GM18526 (cell line): ENCODE data around the gene ITGA3.

Experiments used
- POLR2A ChIP-seq: IDR thresholded peaks from 3 replicates; pipeline ENCODE4 v1.6.1; 2011; ENCODE audit not compliant: insufficient read length; ENCODE audit errors: extremely low read depth

ITGA3 gene

DNA sequence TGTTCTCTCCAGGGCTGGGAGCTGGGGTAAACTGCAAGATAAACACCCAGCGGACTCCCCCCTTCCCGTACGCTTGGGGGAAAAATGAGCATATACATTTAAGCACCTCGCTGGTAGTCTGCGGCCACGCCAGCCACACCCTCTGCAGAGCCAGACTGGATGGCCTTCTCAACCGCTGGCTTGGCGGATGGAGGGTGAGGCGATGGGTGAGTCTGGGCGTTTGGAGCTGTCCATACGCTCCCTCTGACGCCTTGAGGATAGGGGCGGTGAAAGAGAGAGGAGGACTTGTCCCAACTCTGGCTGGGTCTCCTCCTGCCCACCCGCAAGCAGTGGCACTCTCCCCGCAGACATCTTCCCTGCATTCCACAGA lies 1.0 kb downstream of the ITGA3 start:
- TF ChIP-seq POLR2A = no peak

DNA sequence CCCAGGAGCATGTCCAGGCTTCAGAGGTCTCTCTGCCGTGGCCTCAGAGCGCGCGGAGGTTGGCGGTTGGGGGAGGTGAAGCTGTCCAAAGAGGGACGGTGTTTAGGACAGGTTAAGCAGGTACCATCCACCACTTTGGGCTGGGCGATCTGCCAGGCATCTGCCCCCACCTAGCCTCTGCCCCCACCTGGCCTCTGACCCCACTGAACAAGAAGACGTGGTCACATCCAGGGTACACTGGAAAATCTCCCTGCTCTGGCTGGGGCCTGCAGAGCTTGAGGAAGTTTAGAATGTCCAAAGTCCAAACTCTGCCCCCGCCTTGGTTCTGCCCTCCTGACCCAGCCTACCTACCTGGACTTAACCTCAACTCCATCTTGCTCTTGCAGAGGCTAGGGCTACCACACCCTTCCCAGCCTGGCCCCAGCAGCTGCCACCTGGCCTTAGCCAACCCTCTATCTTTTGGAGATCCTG lies 1.6 kb downstream of the ITGA3 start:
- no peak for TF ChIP-seq POLR2A

DNA sequence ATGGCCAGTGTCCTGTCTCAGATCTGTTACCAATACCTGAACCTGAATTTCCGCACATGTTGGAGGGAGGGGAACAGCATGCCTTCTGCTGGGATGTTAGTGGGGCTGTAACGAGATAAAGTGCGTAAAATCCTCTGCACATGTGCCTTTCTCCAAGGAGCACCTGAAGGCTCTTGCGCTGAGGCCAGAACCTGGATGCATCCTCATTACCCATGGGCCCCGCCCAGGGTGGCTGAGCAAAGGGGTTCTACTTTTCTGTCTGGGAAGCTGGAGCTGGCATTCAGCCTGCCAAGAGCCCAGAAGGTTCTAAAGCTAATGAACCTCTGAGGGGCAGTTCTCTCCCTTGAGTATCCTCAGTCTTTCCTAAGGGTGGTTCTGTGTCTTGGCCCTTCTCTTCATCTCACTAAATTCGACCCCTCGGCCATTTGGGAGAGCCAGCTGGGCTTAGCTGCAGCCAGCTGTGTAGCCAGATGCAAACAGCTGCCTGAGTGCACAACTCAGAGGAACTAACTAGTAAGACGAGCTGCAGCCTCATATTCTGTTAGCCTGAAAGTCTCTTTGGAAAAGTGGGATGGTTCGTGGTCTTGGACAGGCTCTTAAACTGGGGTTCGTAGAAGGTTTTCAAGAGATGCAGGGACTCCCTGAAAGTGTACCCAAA lies 2.5 kb downstream of the ITGA3 start:
- no peak for TF ChIP-seq POLR2A

DNA sequence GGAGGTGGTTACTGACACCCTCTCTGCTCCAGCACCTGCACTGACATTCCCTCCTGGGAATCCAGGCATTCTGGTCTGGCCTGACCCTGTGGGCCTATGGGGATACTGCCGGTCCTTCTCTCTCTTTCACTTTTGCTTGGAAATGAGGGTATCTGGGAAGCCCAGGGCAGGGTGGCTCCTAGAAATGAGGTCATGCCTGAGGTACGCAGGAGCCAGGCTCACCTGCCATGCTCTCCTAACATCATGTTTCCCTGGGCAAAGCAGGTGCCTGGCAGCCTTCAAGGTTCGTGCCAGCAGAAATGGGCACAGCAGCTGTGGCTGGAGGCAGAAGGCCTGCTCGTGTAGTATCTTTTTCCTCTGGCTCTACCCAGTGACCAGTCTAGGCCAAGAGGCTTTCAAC lies 3.3 kb downstream of the ITGA3 start:
- TF ChIP-seq POLR2A = no peak

DNA sequence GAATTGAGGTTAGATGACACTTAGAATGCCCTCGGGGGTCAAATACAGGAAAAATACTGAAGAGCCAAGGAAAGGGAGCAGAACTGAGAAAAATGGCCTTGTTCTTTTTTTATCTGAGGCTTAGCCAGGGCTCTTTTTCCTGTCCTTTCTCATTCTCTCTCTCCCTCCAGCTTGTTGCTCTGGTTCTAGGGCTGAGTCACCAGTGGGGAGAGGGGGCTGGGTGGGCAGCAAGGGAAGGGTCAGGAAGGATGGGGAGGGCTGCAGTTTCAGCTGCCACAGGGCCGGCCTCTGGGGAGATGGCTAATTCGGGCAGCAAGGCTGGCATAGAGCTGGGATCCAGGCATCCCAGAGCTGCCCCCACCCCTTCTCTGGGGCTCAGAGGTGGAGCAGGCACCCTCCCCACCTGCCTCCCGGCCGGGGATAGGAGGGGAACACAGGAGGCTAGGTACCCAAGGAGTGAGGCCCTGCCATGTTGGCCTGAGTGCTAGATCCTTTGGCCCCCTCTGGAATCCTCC lies 3.9 kb downstream of the ITGA3 start:
- TF ChIP-seq POLR2A = no peak

DNA sequence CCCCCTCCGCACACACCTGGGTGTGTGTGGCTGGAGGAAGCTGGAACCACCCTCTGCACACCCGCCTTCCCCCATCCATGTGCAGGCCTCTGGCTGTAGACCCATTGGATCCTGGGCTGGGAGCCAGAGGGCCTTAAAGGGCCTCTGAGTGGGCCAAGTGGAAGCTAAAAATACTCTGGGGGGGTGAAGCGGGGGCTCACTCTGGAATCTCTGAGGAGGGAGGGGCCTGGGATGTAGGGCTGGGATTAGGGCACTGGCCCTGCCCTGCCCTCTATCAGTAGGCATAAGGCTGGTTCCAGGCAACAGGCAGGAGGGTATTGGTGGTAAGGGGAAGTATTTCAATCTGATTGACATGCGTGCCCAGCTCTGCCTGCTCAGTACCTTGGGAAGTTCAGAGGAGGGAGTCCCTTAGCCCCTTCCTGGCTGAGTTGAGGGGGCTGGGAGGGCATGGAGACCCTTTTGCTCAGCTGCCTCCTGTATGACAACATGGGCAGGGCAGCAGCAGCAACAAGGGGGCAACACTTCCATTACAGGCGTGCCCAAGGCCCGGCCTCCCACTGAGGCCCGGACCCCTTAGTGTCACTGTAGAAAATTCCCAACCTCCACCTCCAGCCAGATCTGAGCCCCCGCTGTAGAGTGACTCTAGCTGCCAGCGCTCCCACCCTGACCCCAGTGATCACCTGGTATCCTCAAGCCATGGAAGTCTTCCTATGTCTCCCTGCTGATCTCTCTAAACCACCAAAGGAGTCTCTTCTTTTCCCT lies 5.2 kb downstream of the ITGA3 start:
- no peak for TF ChIP-seq POLR2A

DNA sequence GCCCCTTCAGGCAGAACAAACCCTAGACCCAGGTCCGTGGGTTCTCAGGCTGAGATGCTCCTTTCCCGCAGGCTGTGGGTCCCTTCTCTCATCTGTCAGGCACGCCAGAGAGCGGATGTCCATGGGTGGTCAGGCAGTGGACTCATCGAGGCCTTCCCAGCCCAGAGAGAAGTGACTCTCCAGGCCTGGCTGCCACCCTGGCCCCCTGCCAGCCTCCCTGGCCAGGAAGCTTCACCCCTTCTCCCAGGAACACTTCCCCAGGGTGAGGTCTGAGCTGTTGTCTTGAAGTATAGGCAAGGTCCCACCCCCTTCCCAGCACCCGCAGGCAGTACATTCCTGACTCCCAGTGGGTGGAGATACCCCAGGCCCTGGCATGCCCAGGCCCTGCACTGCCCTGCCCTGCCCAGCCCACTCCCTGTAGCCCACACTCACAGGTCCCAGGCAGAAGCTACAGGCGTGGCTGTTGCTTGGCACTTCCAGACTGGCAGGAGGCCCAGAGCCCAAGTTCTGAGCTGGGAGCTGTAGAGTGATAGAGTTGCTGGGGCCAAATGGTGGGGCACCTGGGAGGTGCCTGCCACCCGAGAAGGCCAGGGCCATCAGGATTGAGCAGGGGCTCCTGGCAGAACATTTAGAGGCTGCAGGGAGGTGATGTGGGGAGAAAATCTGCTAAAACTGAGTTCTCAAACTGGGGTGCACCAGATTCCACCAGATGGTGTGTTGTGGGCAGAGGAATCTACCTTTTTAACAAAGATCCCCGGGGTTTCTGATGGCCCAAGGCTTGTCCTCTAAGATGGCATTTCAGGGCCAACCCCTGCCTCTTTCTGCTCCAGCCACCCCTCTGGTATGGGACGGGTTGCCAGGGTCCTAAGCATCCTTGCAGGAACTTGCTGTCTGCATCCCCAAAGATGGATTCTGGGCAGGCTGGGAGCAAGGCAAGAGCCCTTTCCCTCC lies 6.7 kb downstream of the ITGA3 start:
- TF ChIP-seq POLR2A = no peak

DNA sequence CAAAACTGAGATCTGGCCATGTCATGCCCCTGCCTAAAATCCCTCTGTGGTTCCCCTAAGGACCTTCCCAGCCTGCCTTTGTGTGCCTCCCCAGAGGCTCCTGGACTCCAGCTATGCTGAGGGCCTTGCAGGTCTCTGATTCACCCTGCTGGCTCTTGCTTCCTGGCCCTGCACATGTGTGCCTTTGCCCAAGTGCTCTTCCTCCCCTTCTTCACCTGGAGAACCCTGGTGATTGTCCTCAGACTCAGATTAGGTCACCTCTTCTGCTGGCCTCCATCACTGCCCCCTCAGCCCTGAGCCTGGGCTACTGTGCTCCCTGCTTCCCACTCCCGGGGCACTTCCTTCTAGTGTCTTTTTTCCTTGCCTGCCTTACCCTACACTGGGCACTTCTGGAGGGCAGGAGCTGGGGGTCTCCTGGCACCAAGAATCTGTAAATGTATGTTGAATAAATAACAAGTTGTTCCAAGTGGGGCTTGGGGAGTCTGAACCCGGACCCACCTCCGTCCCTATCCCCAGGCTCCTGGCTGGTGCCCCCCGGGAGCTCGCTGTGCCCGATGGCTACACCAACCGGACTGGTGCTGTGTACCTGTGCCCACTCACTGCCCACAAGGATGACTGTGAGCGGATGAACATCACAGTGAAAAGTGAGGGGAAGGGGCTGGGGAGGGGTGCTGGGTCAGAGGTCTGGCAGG lies 7.8 kb downstream of the ITGA3 start:
- TF ChIP-seq POLR2A = no peak

DNA sequence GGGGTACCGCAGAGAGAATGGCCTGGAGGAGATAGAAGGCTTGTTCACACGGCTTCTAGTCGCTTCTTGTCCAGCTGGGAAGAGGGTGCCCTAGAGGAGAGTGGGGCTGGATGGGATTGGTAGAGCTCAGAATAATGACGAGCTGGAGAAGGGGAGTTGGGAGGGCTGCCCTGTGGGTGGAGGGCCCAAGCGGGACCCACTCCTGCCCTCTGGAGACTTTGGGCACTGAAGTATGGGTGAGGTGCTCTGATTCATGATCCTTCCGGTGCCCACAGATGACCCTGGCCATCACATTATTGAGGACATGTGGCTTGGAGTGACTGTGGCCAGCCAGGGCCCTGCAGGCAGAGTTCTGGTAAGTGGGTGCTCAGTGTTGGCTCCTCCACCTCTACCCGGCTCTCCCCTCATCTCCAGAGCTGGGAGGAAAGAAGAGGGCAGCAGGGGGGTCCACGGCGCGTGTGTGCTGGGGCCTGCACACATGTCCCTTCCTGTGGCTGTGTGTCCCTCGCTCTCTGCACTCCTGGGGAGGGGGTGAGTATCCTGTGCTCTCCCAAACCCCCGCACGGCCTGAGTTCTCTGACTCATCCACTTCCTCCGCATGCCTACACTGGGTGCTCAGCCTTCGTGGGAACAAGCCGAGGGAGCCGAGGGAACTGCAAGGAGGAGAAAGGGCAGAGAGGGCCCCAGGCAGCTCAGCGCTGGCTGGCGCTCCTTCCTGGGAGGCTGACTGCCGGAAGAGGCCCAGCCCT lies 8.5 kb downstream of the ITGA3 start:
- TF ChIP-seq POLR2A = no peak

DNA sequence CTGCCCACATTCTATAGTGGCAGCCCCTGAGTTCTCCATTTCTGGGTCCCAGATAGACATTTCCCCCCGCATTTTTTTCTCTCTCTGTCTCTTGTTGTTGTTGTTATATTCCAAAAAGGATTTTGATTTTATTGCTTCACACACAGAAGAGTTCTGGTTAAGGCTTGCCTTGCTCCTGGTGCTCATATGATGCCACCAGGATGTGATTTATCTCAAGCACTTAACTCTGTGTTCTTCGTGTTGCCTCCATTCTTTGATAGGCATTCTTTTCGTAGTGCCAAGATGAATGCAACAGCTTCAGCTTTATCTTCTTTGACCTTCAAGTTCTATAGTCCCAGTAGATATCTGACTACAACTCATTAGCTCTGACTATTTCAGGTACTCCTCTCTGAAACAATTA lies 9.1 kb downstream of the ITGA3 start:
- TF ChIP-seq POLR2A = no peak

DNA sequence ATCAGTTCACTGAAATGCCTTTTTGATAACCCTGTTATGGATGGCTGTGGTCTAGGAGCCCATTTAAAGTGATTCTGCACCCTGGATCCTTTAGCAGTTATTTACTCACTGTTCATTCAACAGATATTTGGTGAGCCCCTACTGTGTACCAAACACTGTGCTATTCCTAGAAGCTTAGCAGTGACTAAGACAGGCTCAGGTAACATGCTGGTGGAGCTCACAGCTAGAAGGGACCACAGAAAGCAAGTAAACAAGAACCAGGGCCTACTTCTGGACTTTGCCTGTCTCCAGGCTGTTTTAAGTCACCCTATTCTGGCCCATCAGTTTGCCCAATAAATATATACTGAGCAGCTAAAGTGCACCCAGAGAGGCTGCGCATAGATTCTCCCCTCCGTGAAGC lies 11.1 kb downstream of the ITGA3 start:
- TF ChIP-seq POLR2A = no peak

DNA sequence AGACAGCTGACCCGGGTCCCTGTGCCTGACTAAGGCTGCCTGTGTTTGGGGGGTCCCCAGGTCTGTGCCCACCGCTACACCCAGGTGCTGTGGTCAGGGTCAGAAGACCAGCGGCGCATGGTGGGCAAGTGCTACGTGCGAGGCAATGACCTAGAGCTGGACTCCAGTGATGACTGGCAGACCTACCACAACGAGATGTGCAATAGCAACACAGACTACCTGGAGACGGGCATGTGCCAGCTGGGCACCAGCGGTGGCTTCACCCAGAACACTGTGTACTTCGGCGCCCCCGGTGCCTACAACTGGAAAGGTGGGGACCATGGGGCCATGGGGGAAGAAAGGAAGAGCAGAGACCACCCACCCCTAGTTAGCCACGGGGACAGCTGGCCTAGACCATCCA lies 12.1 kb downstream of the ITGA3 start:
- TF ChIP-seq POLR2A = no peak

DNA sequence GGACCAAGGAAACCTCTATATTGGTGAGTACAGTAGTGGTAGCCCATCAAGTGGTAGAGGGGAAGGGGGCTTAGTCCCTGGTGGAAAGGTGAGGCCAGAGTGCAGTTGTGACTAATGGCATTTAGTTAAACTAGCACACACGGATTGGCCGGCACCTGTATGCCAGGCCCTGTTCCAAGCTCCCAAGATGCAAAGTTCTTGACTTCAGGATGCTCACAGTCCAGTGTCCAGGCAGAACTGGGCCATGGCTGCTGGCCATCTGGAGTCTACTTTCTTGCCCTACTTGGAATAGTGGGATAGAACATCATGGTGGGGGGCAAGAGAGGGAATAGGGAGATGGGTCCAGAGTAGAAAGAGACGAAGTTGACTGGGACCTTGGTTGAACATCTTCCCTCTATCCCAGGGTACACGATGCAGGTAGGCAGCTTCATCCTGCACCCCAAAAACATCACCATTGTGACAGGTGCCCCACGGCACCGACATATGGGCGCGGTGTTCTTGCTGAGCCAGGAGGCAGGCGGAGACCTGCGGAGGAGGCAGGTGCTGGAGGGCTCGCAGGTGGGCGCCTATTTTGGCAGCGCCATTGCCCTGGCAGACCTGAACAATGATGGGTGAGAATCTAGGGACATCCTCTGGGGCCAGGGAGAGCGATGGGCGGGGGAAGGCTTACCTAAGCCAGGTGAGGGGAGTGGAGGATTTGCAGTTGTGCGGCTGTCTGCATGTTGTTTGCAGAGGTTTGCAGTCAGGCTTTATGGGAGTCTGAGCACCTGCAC lies 15.2 kb downstream of the ITGA3 start:
- TF ChIP-seq POLR2A = no peak
